ENCODE data around the gene IBSP.

GRCh38 chr4:87835743-87836142, 36.4 kb downstream of the IBSP start:
- TF ChIP-seq ETS1 (conservative IDR thresholded peaks at IDR 0.05; ENCODE audit: control insufficient read depth, low read depth, low read length) (no peak), ZKSCAN1 (IDR thresholded peaks at IDR 0.05; ENCODE audit: low read depth, low read length) (no peak), ZNF584 (CRISPR knock-in tag; IDR thresholded peaks at IDR 0.05; ENCODE audit: low read depth) (no peak), ZNF3 (CRISPR knock-in tag; IDR thresholded peaks at IDR 0.05) (no peak), ZNF699 (CRISPR knock-in tag; IDR thresholded peaks at IDR 0.05; ENCODE audit: insufficient replicate concordance) (no peak), ZNF23 (CRISPR knock-in tag; IDR thresholded peaks at IDR 0.05) (no peak), NCOA2 (IDR thresholded peaks at IDR 0.05; ENCODE audit: partially characterized antibody in 2 of 2) (no peak), CC2D1A (IDR thresholded peaks at IDR 0.05) (no peak), POLR2A (conservative IDR thresholded peaks at IDR 0.05) (no peak), TRIM24 (IDR thresholded peaks at IDR 0.05) (no peak), HCFC1 (IDR thresholded peaks at IDR 0.05; ENCODE audit: low read depth, low read length) (no peak), TGIF2 (CRISPR knock-in tag; IDR thresholded peaks at IDR 0.05) (no peak), FOXA1 (IDR thresholded peaks at IDR 0.05; ENCODE audit: borderline replicate concordance) (no peak)
- TF ChIP-seq, protein P1, sequence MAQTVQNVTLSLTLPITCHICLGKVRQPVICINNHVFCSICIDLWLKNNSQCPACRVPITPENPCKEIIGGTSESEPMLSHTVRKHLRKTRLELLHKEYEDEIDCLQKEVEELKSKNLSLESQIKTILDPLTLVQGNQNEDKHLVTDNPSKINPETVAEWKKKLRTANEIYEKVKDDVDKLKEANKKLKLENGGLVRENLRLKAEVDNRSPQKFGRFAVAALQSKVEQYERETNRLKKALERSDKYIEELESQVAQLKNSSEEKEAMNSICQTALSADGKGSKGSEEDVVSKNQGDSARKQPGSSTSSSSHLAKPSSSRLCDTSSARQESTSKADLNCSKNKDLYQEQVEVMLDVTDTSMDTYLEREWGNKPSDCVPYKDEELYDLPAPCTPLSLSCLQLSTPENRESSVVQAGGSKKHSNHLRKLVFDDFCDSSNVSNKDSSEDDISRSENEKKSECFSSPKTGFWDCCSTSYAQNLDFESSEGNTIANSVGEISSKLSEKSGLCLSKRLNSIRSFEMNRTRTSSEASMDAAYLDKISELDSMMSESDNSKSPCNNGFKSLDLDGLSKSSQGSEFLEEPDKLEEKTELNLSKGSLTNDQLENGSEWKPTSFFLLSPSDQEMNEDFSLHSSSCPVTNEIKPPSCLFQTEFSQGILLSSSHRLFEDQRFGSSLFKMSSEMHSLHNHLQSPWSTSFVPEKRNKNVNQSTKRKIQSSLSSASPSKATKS (CRISPR knock-in tag; IDR thresholded peaks at IDR 0.05) = no peak
